ENCODE results near the gene ASB2.

Gene ASB2

DNA sequence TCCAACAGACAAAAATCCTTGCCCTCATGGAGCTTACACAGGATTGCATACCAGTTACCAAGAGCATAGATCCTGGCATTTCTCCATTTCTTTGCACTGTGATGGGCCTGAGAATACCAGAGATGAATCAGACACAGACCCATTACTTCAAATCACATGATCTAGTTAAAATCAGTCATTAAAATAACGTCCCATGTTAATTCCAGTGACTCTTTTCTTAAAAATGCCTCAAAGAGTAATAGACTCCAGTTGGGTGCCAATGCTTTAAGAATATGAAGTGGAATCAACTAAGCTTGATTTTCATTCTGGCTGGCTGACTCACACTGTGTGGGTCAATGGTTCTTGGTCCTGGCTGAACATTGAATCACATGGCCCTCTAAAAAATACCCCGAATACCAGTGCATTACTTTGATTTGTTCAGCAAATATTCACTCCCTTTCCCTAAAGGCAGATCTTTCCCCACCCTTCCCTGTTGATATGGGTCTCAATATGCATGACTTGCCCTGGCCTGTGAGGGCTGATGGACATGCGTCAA, 11.0 kb downstream of the ASB2 start:
- peak; percentile 59 for DNase-seq (ENCODE audit: low read depth, low spot score)
- H3K27ac ChIP-seq: peak overlapping the region; percentile 84

DNA sequence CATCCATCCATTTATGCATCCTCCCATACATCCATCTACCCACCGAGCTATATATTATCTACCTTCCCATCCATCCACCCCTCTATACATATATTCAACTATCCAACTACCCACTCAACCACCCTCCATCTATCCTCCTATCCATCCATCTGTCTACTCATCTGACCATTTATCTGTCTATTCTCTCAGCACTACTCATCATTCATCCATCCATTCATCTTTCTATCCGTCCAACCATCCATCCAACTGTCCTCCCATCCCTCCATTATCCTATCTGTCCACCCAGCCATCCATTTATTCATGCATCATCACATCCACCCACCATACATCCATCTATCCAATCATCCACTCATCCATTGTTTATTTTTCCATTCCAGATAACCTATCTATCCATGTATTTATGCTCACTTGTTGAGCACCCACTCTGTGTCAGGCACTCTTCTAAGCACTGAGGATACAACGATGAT, 11.5 kb downstream of the ASB2 start:
- H3K27ac ChIP-seq: peak overlapping the region; percentile 84
- no peak for DNase-seq (ENCODE audit: low read depth, low spot score)

DNA sequence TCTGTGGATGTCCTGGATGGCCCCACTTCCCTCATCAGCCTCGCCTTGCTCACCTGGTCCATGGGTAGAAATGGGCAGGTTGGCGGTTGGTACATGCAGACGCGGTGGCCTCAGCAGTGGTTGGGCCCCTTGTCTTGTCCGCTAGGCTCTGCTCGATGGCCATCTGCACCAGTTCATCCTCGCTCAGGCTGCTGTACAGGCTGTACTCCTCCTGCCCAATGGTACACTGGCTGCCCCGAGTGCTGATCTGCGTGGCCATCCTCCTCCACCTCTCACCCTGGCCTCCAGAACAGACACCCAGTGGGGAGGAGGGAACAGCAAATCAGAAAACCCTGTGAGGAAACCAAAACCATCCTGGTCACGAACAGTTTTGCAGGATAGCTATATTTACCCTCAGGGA, 12.1 kb downstream of the ASB2 start:
- peak overlapping the region; percentile 84 for H3K27ac ChIP-seq

DNA sequence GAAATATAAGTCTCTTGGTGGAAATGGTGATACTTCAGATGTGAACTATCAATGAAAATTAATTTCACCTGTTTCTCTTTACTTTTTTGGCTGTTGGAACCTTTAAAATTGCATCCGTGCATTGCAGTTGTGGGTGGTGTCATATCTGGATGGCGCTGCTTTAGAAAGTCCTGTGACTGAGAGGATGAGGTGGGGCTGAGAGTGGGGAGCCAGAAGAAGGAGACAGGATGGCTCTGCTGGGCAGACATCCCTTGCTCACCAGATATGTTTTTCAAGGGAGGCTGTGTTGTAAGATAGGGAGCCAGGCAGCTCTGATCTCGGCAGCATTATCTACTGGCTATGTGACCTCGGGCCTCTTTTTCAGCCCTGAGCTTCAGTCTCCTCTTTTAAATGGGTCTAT, 12.7 kb downstream of the ASB2 start:
- no peak for DNase-seq (ENCODE audit: low read depth, low spot score)

More for the DNA sequence above, 12.1 kb downstream of the ASB2 start:
- DNase-seq (ENCODE audit: low read depth, low spot score): no peak

DNA sequence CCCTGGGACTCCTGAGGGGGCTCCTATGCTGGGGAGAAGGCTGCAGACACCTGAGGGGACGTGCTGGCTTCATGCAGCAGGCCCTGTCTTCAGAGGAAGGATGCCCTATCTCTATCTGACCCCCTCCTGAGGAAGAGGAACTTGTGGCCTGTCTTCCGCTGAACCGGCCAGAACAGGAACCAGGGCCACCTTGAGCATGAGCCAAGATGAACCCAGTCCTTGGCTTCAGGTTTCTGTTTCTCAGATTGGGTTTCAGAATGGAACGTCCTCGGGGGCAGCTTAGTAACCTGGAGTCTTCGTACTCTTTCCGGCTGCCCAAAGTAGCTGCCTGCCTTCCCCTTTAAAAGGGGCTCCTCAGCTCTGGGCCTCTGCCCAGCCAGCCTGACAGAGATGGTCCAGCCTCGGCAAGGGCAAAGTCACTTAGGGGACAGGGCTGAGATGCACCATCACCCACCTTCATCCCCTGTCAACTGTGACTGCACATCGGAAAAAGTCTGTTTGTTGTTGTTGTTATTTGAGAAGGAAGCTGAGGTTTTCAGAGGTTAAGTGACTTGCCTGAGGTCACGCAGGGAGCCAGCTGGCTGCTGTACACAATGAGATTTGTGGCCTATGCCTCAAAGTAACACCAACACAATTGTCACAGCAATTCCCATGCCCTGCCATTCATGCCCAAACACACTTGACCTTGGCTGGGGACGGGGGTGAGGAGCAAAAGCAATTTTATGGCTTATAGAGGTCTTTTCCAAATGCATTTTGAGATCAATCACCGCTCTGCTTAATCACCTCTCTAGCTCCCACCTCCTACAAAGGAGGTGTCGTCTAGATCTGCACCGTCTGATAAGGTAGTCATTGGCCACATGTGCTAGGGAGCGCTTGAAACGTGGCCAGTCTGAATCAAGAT, 13.4 kb downstream of the ASB2 start:
- DNase-seq (ENCODE audit: low read depth, low spot score): no peak
- H3K27ac ChIP-seq: no peak overlapping the region

More for the DNA sequence above, 12.7 kb downstream of the ASB2 start:
- no peak overlapping the region for H3K27ac ChIP-seq

DNA sequence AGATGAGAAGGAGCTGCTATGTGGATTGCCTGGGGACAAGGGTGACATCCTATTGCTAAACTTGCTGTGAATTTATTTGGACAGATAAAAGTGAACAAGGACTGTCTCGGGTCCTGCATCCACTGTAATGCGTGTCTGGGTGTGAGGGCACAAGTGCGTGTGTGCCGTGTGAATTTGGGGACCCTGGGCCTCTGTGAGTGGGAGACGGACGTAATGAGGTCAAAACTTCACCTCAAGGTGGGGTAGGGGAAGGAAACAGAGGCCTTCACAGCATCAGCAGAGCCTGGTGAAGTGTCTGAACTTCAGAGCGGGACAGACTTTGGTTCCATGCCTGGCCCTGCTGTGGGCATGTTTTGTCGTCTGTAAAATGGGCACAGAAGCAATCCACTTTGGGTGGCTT, 14.8 kb downstream of the ASB2 start:
- no peak for DNase-seq (ENCODE audit: low read depth, low spot score)
- H3K27ac ChIP-seq: no peak overlapping the region

DNA sequence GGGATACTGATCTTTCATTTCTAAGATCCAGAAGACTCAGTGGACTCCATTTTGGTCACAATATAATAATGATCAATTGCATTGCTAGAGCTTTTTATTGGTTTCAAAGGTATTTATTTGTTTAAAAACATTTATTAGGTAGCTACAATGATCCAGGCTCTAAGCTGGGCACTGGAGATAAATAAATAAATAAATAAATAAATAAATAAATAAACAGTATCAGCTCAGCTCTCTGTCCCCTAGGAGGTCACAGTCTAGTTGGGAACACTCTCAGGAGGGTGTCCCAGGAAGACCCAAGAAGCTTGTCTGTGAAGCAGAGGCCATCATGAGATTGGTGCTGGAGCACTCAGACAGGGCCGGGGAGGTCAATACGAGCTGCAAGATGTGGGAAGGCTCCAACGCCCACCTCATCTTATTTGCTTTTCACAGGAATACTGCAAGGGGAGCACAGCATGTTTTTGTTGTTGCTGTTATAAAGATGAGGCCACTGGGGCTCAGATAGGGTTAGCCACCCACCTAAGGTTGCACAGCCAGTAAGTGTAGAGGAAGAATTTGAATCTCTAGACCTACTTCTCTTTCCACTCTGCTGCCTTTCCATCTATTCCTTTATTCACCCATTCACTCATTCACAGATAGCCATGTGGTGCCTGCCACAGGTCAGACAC, 15.5 kb downstream of the ASB2 start:
- no peak for DNase-seq (ENCODE audit: low read depth, low spot score)
- H3K27ac ChIP-seq: peak overlapping the region; percentile 90

DNA sequence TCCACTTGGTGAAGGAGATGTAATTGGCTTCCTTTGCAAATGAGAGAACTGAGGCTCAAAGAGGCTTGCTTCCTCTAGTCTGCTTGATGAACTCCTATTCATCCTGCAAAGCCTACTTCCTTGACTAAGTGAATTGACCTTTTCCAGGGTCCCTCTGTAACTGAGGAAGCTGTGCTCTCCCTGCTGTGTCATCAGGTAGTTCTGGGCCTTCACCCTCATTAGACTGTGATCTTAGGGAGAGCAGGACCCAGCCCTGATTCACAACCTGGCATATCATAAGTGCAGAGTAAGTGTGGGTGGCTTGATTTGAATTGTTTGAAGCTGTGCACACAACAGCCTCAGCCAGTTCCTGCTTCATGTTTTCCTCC, 16.3 kb downstream of the ASB2 start:
- H3K27ac ChIP-seq: peak overlapping the region; percentile 90
- DNase-seq (ENCODE audit: low read depth, low spot score): no peak

DNA sequence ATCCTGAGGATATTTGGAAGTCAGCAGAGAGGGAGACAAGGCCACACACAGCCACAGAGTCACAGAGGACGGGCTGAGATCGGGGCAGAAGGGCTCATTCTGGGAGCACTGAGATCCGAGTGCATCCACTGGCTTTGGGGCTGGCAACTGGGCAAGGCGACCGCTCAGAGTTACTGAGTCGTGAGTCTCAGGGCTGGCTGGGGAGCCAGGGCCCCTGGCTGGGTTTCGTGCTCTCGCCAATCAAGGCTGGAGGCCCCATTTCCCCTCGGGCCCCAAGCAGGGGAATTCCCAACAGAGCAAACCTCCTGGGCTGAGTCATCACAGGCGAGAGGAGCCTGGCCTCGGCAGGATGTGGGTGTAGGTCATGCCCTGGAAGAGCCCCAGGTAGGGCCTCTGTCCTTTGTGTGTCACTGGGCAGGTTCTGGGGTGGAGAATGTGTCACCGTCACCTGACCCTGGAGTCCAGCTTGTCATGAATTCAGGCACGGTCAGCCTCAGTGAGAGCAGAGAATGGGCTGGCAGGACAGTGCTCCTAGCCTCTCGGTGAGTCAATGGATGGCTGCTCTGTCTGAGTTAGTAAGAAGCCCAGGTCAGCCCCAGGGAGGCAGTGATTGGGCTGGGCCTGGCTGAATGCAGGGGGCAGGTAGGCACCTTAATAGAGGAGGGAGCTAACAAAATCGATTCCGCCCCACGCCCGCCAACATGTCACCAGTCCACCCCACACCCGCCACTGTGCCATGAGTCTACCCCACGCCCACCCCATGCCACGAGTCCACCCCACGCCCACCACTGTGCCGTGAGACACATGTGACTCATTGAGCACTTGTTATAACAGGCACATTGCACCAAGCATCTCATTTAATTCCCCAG, 16.9 kb downstream of the ASB2 start:
- peak overlapping the region; percentile 90 for H3K27ac ChIP-seq
- DNase-seq (ENCODE audit: low read depth, low spot score): peak; percentile 89

DNA sequence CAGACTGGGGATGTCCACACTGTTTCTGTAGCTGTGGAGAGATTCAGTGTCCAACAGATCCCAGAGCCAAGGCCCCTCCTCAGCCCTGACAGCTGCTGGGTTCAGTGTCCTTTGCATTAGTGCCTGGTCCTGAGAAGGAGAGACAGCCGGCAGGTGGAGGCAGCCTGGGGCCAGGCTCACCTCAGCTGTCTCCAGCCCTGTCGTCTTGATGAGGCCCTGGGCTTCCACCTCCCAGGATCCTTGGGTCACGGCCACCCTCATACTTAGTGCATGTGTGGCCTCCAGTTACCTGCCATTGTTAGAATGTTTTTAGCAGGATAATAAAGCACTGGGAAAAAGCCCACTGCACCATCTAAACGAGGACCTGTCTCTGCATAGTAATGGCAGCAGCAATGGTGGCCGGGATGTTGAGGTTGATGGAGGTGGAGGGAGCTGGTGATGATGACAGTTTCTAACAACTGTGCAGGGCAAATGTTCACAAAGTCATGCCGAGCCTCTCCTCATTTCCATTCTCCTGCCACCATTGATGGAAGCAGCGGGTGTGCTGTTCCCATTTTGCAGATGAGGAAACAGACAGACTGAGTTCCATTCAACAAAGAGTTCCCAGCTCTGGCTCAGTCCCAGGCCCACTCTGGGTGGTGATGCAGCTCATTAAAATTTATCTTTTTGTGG, 17.7 kb downstream of the ASB2 start:
- H3K27ac ChIP-seq: peak overlapping the region; percentile 90
- DNase-seq (ENCODE audit: low read depth, low spot score): no peak

DNA sequence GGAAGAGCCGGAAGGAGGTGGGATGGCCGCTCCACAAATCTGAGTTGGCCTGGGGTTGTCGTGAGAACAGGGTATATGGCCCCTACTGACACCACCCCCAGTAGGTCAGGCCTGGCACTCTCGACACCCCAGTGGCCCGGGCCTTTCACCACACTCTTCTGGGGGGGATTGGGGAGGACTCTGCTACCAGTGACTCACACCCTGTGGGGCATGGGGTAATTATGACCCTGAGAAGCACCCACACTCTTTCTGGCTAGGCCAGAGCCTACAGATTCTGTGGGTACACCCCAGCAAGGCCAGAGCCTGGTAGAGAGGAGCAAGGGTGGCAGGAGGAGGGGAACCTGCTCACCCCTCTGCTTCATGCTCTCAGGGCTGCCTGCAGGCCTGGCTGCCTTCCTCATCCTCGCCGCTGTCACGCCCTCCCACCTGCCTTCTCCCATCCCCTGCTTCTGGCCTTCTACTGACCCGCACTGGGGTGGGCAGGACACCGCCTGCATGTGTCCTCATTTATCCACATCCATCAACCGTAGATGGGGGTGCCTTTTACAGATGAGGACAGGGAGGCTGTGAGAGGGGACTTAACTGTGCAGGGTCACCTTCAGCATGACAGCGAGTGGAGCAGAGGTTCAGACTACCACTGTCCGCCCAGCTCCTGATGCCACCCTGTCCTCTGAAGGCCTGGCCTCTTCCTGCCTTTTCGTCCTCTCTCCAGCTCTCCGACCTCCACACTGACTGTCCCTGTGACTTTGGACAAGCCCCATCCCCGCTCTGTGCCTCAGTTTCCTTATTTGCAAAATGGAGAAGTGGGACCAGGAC, 18.4 kb downstream of the ASB2 start:
- DNase-seq (ENCODE audit: low read depth, low spot score): no peak
- H3K27ac ChIP-seq: no peak overlapping the region

DNA sequence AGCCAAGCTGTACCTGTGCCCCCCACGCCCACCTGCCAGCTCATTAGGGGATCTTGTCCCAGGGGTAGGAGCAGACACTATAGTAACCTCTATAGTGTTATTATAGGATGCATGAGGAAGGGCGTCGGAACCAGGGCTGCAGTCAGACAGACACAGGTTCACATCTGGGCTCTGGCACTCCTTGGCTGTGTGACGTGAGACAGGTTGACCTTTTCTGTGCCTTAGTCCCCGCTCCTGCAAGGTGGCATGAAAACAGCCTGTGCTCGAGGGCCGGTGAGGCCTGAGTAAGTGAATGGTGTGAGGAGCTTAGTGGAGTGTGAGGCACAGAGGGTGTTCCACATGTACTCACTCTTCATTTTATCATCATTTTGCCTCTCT, 19.0 kb downstream of the ASB2 start:
- no peak overlapping the region for H3K27ac ChIP-seq
- DNase-seq (ENCODE audit: low read depth, low spot score): no peak

DNA sequence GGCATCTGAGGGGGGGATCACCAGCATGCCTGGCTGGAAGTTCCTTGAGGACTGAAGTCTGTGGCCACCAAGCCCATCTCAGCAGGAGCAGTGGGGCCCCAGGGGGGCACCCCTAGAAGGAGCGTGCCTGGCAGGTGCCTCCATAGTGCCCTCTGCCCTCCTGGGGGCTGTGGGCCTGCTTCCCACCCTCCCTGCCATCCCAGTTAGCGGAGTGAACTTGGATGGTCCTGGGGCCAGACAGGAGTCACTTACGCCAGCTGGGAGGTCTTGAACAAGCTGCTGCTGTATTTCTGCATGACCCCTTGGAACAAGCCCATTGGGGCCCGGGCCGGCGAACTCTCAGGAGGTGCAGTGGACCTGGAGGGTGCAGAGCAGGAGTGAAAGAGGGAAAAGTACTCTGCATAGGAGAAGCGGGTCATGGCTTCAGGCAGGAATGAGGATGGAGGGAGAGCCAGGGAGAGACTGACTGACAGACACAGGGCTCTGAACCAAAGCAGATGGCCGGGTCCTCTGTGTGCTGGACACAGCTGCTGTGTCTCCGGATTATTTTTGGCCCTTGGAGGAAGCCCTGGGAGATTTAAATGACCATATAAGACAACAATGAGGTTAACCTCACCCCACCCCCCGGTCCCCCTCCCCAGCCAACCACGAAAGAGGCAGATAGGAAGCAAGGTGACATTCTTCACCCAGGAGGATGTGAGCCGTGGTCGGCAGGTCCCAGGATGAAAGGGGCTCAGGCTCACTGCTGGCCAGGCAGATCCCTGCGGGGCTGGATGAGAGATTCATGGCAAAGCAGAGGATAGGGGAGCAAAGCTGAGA, 19.6 kb downstream of the ASB2 start:
- DNase-seq (ENCODE audit: low read depth, low spot score): no peak
- H3K27ac ChIP-seq: no peak overlapping the region

DNA sequence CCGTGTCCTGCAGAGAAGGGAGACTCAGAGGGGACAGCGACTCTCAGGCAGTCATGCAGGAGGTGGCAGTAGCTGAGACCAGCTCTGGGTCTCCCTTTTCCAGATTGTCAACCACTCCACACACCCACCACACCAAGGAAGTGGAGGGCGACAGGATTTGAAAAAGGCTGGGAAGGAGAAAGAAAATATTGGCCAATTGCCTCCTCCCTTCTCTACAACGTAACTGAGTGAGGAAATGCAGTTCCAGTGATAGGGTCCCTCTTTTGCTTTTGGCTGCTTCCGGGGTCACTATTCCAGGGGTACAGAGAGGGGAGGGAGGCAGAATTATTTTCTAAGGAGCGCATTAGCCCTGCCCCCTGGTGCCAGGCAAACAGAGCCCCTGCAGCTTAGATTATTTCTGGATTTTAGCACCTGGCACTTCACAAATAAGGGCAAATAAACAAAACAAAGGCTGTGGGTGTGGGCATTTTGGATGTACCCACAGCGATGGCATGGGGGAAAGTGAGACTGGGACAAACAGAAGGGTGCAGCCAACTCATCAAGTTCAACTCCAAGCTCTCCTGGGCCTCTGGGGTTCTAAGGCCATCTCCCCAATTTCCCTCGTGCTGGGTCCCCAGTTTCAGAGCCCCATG, 20.4 kb downstream of the ASB2 start:
- no peak for DNase-seq (ENCODE audit: low read depth, low spot score)
- H3K27ac ChIP-seq: no peak overlapping the region

DNA sequence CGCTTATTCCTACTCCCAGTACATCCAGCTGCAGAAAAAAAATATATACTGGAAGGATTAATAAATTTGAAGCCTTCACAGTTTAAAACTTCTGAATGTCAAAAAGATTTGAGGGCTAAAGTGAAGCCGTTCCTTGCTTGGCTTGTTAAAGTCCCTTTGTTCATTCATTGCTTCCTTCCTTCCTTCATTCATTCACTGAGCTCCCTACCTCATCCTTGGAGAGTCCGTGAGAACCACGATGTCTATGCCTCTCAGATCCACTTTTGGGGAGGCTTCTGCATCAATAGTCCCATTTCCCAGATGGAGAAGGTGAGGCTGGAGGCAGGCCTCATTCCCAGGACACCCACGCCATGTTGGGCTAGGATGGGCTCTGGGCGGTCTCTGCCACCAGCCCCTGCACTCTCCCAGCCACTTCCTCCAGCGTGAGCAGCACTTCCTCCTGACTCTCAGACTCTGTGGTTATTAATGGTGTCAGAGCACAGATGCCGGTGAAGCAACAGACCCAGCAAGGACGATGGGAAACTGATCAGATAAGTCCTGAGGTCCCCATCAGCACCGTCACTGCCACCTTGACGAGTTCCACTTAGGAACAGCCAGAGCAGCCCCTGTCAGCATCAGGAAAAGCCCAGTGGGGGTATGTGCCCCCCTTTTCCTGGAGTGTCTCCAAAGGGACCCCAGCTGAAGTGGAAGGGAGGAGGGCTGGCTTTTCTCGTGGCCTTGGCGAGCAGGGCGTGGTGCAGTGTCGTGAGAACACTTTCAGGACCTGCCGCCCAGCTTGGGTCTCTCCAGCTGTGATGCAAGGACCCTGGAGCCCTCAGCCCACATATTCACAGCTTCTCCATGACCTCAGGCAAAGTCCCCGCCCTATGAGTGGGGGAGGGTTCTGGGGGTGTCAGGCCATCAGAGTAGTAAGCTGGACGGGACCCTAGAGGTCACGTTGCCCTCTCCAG, 21.2 kb downstream of the ASB2 start:
- no peak for DNase-seq (ENCODE audit: low read depth, low spot score)
- H3K27ac ChIP-seq: no peak overlapping the region

DNA sequence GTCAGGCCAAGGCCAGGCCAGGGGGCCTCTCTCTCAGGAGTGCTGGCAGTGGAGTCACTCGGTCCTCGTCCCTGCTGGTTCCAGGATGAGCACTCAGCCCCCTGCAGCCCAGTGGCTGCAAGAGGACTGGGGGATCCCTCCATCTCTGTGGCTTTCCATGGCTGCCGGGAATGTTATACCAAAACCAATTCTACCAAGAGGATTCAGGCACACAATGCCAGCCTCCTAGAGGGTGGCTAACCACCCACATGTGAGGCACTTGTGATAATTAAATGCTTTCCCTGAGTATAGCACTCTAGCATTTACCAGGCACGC, 21.9 kb downstream of the ASB2 start:
- H3K27ac ChIP-seq: no peak overlapping the region
- DNase-seq (ENCODE audit: low read depth, low spot score): no peak

All from epithelial cell of prostate (primary cell).